ENCODE data around the gene RIMS4.
A peak's percentile ranks its signal among the peaks of the same experiment; 100 is the strongest.

RIMS4 gene

DNA sequence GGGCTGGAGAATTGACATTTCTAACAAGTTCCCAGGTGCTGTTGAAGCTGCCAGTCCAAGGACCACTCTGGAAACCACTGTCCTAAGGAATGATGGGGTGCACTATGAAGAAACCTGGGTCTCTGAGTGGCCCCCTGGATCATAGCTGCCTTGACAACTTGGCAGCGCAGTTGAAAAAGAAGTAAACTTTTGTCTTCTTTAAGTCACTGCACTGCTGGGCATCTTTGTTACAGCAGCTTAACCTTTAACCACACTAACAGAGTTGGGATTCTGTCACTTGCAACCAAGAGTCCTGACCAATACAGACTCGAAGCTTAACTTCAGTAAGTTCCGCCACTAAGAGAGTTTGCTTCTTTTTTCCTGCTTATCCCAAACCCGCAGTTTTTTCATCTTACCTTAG, 73.2 kb downstream of the RIMS4 start:
- Histone ChIP-seq H3K9me3 (ENCODE audit: control insufficient read depth, insufficient read depth, low read length) (peaks cover 20% of the 10 kb centered on the region), H4K20me1 (ENCODE audit: control insufficient read depth, insufficient read depth, low read depth, low read length) (no peaks in the 10 kb centered on the region), H3K4me2 (ENCODE audit: low read length) (no peak overlapping the region), H3K9me2 (replicated peaks; ENCODE audit: control insufficient read depth, low read length) (no peaks in the 10 kb centered on the region), H3K27me3 (ENCODE audit: control insufficient read depth, low read length) (no peaks in the 10 kb centered on the region), H3K4me3 (ENCODE audit: low read length) (no peak overlapping the region), H3K4me1 (ENCODE audit: control insufficient read depth, low read length) (peaks cover 18% of the 10 kb centered on the region), H3F3A (ENCODE audit: control insufficient read depth, insufficient read depth) (no peaks in the 10 kb centered on the region), H3K36me3 (ENCODE audit: control insufficient read depth, low read length) (peaks cover 8% of the 10 kb centered on the region), H3K79me2 (ENCODE audit: control insufficient read depth, low read length) (no peaks in the 10 kb centered on the region), H3K27ac (ENCODE audit: low read depth, low read length) (no peak overlapping the region)
- no peak for TF ChIP-seq EZH2phosphoT487 (IDR thresholded peaks at IDR 0.05; ENCODE audit: borderline replicate concordance, low read length)
- TF ChIP-seq, protein P1, sequence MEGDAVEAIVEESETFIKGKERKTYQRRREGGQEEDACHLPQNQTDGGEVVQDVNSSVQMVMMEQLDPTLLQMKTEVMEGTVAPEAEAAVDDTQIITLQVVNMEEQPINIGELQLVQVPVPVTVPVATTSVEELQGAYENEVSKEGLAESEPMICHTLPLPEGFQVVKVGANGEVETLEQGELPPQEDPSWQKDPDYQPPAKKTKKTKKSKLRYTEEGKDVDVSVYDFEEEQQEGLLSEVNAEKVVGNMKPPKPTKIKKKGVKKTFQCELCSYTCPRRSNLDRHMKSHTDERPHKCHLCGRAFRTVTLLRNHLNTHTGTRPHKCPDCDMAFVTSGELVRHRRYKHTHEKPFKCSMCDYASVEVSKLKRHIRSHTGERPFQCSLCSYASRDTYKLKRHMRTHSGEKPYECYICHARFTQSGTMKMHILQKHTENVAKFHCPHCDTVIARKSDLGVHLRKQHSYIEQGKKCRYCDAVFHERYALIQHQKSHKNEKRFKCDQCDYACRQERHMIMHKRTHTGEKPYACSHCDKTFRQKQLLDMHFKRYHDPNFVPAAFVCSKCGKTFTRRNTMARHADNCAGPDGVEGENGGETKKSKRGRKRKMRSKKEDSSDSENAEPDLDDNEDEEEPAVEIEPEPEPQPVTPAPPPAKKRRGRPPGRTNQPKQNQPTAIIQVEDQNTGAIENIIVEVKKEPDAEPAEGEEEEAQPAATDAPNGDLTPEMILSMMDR (IDR thresholded peaks at IDR 0.05; ENCODE audit: low read depth, low read length, poor library complexity, severe bottlenecking) = no peak

DNA sequence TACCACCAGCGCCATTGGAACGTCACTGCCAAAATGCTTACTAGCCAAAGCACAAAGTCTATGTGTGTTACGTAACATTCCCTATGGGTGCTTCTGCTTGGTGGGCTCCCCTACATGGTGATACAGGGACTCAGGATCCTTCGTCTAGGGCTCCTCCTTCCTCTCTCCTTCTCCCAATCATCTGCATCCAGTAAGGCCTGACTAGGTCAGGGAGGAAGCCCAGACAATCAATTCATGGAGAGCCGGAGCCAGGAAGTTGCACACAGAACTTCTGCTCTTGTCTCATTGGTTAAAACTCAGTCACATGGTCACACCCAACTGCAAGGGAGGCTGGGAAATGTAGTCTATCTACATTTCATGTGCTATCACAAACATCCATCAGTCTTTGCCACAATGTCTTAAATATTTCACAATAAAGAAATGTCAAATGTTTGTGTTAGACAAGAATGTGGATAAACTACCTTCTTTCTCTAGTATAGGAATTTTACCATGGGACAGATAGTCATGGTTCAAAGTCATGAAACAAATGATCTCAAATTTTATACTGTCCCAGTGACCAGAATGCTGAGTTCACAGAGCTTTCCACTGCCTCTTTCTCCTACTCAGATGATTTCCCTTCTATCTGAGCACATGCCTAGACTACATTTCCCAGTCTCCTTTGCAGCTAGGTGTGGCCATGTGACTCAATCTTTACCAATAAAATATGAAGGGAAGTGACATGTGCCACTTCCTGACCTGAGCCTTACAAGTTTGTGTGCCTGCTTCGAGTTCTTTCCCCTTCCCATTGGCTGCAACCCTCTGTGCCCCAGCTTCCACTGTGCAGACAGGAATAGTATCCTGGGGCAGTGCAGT, 74.0 kb downstream of the RIMS4 start:
- Histone ChIP-seq H3K9me3 (ENCODE audit: control insufficient read depth, insufficient read depth, low read length) (peaks cover 20% of the 10 kb centered on the region), H3K4me2 (ENCODE audit: low read length) (peak overlapping the region; percentile 63), H3K27me3 (ENCODE audit: control insufficient read depth, low read length) (no peaks in the 10 kb centered on the region), H3K79me2 (ENCODE audit: control insufficient read depth, low read length) (no peaks in the 10 kb centered on the region), H3K36me3 (ENCODE audit: control insufficient read depth, low read length) (peaks cover 8% of the 10 kb centered on the region), H3K4me1 (ENCODE audit: control insufficient read depth, low read length) (peaks cover 18% of the 10 kb centered on the region), H3F3A (ENCODE audit: control insufficient read depth, insufficient read depth) (no peaks in the 10 kb centered on the region), H4K20me1 (ENCODE audit: control insufficient read depth, insufficient read depth, low read depth, low read length) (no peaks in the 10 kb centered on the region), H3K27ac (ENCODE audit: low read depth, low read length) (no peak overlapping the region), H3K9me2 (replicated peaks; ENCODE audit: control insufficient read depth, low read length) (no peaks in the 10 kb centered on the region), H3K4me3 (ENCODE audit: low read length) (peak overlapping the region; percentile 57)
- TF ChIP-seq, protein P1 (IDR thresholded peaks at IDR 0.05; ENCODE audit: low read depth, low read length, poor library complexity, severe bottlenecking) = no peak
- TF ChIP-seq EZH2phosphoT487 (IDR thresholded peaks at IDR 0.05; ENCODE audit: borderline replicate concordance, low read length) = no peak

DNA sequence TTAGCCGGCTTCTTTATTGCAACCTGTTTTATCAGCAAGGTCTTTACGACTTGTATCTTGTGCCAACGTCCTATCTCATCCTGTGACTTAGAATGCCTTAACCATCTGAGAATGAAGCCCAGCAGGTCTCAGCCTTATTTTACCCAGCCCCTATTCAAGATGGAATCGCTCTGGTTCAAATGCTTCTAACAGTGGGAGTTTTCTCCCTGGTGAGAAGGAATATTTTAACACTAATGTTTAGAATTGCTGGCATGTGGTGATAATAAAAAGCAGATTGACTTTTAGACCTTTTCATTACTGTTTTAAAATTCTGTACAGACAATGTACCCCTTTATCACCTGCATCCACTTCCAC, 74.6 kb downstream of the RIMS4 start:
- Histone ChIP-seq H3K79me2 (ENCODE audit: control insufficient read depth, low read length) (no peaks in the 10 kb centered on the region), H3K9me3 (ENCODE audit: control insufficient read depth, insufficient read depth, low read length) (peaks cover 20% of the 10 kb centered on the region), H4K20me1 (ENCODE audit: control insufficient read depth, insufficient read depth, low read depth, low read length) (no peaks in the 10 kb centered on the region), H3K4me1 (ENCODE audit: control insufficient read depth, low read length) (peaks cover 18% of the 10 kb centered on the region), H3K27ac (ENCODE audit: low read depth, low read length) (no peak overlapping the region), H3K4me3 (ENCODE audit: low read length) (peak overlapping the region; percentile 57), H3K27me3 (ENCODE audit: control insufficient read depth, low read length) (no peaks in the 10 kb centered on the region), H3K4me2 (ENCODE audit: low read length) (peak overlapping the region; percentile 63), H3F3A (ENCODE audit: control insufficient read depth, insufficient read depth) (no peaks in the 10 kb centered on the region), H3K9me2 (replicated peaks; ENCODE audit: control insufficient read depth, low read length) (no peaks in the 10 kb centered on the region), H3K36me3 (ENCODE audit: control insufficient read depth, low read length) (peaks cover 8% of the 10 kb centered on the region)
- TF ChIP-seq, protein P1 (IDR thresholded peaks at IDR 0.05; ENCODE audit: low read depth, low read length, poor library complexity, severe bottlenecking) = no peak
- no peak for TF ChIP-seq EZH2phosphoT487 (IDR thresholded peaks at IDR 0.05; ENCODE audit: borderline replicate concordance, low read length)

Data from DOHH2 (cell line).